HG02981 (cell line): ENCODE data around the gene LMBR1.
"Not testable (repeated sequence)": the region's sequence is repeated elsewhere in the genome, so short reads cannot be mapped to it uniquely, and the experiment has no call there.

ENCODE experiments used
- ATAC-seq: cut with Tn5 transposase; IDR thresholded peaks from one replicate; pipeline ENCODE4 v1.9.1; 2021; ENCODE audit warnings: mild to moderate bottlenecking, moderate library complexity; ENCODE audit not compliant: unreplicated experiment

The LMBR1 gene, protein sequence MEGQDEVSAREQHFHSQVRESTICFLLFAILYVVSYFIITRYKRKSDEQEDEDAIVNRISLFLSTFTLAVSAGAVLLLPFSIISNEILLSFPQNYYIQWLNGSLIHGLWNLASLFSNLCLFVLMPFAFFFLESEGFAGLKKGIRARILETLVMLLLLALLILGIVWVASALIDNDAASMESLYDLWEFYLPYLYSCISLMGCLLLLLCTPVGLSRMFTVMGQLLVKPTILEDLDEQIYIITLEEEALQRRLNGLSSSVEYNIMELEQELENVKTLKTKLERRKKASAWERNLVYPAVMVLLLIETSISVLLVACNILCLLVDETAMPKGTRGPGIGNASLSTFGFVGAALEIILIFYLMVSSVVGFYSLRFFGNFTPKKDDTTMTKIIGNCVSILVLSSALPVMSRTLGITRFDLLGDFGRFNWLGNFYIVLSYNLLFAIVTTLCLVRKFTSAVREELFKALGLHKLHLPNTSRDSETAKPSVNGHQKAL

DNA sequence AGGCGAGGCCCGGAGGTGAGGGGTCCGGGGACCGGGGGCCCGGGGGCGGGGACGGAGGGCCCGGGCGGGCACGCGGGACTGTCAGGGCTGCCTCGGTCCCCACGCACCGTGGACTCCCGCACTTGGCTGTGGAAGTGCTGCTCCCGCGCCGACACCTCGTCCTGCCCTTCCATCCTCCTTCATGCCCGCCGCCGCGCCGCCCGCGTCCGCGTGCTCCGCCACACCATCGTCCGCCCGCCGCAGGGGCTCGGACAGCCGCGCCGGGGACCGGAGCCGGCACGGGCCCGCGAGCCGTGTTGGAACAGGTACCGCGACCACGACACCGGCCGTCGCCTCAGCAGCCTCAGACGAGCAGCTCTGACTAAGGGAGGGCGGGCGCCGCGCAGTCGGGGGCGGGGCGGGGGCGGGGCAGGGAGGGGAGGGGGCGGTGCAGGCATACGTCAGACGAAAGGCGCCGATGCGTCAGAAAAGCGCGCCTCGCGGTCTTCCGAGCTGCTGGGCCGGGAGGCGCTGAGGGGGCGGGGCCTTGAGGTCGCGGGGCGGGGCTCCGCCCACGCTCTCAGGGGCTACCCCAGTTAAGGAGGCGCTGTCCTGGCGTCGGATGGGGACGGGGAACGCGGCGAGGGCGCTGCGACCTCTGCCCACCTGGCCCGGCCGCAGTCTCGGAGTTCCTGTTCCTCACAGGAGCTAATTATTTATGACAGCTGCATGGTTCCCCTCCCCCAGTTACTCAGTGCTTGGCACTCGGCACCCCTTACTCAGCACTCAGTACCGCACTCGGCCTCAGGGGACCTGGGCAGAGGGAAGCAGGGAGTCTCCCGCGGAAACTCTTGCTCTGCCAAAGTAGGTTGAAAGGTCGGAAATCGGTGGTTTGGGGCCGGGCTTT, at the start of gene LMBR1:
Gene LMBR1, minus strand, starts transcription at position 363 of the 886 bp plus-strand sequence. Its CDS starts 190 bp downstream, at position 173.
- ATAC-seq, result peak; percentile 75

GRCh38 chr7:156942708-156943090, 49.7 kb upstream of the LMBR1 start:
- no peak for ATAC-seq

DNA sequence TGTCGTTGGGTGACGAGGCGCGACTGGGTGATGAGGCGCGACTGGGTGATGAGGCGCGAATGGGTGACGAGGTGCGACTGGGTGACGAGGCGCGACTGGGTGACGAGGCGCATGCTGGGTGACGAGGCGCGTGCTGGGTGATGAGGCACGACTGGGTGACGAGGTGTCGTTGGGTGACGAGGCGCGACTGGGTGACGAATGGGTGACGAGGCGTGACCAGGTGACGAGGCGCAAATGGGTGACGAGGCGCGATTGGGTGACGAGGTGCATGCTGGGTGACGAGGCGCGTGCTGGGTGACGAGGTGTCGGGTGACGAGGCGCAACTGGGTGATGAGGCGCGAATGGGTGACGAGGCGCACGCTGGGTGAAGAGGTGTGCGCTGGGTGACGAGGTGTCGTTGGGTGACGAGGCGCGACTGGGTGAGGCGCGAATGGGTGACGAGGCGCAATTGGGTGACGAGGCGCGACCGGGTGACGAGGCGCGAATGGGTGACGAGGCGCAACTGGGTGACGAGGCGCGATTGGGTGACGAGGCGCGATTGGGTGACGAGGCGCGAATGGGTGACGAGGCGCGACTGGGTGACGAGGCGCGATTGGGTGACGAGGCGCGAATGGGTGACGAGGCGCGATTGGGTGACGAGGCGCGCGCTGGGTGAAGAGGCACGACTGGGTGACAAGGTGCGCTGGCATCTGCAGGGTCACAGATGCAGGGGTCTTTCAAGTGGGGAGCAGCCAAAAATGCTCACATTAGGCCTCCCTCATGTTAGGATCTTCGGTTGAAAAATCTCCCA, 48.6 kb upstream of the LMBR1 start:
- no peak for ATAC-seq

GRCh38 chr7:156940421-156941122, 47.6 kb upstream of the LMBR1 start:
- ATAC-seq, result no peak

DNA sequence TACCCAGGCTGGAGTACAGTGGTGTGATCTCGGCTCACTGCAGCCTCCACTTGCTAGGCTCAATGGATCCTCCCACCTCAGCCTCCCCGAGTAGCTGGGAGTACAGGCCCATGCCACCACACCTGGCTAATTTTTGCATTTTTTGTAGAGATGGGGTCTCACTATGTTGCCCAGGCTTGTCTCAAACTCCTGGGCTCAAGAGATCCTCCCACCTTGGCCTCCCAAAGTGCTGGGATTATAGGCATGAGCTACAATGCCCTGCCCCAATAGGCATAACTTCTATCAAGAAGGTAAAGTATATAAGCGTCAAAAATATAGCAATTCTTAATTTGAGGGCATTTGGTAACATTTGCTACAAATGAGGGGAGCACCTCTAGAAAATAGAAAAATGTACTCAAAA, 43.8 kb upstream of the LMBR1 start:
- ATAC-seq, result not testable (repeated sequence)

GRCh38 chr7:156935250-156935649, 42.3 kb upstream of the LMBR1 start:
- no peak for ATAC-seq

GRCh38 chr7:156932006-156932405, 39.0 kb upstream of the LMBR1 start:
- no peak for ATAC-seq

DNA sequence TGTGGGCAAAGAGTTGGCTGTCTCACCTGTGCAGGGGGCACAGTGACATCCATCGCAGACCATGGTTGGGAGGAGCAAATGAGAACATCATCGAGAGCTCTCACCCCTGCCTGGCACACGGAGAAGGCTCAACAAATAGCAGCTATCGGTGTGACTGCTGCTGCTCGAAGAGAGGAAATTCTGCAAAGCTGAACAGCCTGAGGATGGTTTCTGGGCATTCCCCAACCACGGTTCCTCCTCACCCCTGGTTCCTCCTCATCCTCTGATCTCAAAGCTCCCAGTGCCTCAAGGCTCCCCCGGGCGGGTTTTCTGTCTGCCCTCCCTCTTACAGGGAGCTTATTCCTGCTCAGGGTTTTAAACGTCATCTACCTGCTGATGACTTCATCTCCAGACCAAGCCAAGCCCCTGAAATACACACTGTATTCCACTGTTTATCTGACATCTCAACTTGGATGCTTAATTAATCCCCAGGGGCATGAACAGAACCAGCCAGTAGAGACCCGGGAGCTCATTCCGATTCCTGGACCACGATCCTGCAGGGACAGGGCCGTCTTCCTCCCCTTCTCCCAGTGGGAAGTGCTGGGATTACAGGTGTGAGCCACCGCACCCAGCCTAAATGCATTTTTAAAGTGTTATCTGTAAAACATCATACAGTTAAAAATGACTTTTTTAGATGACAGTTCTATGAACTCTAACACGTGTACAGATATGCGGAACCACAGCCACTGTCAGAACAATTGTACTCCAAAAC, 37.0 kb upstream of the LMBR1 start:
- no peak for ATAC-seq

GRCh38 chr7:156928406-156928747, 35.4 kb upstream of the LMBR1 start:
- ATAC-seq, result no peak

DNA sequence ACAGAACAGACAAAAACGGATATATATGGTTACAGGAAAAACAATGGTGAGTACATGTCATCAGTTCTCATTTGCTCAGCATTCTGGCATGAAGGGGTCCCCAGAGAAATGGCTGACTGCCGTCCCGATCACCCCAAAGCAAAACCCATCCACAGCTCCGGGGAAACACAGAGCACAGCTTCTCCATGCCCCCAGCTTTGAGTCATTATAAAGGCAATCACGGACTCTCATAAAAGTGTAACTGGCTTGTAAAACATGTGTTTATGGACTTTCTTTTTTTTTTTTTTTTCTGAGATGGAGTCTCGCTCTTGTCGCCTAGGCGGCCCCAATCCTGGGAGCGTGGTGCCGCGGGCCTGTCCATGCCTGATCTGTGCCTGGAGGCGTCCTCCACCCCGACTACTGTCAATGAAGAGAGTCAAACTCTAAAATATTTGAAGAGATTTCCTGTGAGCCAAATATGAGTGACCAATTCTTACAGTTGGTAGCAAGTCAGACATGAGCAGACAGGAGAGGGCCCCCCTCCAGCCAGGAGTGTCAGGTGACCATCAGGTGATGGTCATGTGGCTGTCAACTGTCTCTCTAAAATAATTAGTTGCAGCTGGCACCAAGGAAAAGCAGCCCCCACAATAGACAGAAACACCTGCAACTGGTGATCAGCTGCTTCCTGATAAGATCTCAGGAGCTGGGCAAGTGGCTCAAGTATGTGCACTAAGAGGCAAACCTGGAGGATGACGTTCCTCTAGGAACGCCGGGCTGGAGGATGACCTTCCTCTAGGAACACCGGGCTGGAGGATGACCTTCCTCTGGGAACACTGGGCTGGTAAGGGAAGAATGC, 34.8 kb upstream of the LMBR1 start:
- no peak for ATAC-seq

DNA sequence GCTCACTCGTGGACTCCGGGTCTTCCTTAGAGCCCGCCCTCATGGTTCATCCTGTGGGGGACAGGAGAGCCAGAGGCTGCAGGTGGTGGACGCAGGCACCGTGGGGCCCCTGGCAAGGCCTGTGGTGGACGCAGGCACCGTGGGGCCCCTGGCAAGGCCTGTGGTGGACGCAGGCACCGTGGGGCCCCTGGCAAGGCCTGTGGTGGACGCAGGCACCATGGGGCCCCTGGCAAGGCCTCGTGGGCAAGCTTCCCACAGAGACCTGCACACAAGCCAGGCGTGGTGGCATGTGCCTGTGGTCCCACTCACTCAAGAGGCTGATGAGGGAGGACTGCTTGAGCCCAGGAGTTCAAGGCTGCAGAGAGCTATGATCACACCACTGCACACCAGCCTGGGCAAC, 32.8 kb upstream of the LMBR1 start:
- ATAC-seq, result not testable (repeated sequence)

DNA sequence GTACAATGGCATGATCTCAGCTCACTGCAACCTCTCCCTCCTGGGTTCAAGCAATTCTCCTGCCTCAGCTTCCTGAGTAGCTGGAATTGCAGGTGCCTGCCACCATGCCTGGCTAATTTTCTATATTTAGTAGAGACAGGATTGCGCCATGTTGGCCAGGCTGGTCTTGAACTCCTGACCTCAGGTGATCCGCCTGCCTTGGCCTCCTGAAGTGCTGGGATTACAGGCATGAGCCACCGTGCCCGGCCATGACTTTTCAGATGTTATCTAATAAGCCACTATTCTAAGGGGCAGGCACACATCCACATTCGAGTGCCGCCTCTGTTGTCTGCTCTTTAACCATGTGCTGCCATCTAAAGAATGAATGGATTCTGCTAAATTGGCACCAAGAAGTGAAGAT, 29.3 kb upstream of the LMBR1 start:
- not testable (repeated sequence) for ATAC-seq

DNA sequence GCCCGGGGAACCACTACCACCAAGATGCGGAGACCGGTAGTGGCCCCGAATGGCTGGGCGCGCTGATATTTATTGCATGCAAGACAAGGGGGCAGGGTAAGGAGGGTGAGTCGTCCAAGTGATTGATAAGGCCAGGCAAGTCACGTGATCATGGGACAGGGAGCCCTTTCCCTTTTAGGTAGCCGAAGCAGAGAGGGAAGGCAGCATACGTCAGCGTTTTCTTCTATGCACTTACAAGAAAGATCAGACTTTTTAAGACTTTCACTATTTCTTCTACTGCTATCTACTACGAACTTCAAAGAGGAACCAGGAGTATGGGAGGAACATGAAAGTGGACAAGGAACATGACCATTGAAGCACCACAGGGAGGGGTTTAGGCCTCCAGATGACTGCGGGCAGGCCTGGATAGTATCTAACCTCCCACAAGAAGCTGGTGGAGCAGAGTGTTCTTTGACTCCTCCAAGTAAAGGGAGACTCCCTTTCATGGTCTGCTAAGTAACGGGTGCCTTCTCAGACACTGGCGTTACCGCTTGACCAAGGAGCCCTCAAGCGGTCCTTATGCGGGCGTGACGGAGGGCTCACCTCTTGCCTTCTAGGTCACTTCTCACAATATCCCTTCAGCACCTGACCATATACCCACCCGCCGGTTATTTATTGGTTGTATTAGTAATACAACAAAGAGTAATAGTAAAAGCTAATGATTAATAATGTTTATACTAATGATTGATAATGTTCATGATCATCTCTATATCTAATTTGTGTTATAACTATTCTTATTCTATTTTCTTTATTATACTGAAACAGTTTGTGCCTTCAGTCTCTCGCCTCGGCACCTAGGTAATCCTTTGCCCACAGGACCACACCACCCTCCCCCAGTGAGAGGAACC, 27.7 kb upstream of the LMBR1 start:
- ATAC-seq, result not testable (repeated sequence)

DNA sequence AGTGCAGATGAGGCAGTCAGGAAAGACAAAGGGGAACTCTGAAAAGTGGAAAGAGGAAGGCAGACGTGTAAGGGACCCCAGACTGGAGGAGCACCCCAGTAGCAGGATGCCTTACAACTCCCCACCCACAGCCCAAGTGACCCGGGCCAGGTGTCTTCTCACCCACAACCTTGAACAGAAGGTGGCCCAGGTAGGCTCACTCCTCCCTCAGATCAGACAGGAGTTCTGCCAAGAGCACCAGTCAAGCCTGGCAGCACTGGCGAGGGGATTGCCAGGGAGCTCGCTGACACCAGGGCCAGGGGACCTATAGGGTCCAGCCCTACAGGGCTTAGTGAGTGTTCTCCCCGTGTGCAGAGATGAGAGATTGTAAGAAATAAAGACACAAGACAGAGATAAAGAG, 27.1 kb upstream of the LMBR1 start:
- no peak for ATAC-seq

DNA sequence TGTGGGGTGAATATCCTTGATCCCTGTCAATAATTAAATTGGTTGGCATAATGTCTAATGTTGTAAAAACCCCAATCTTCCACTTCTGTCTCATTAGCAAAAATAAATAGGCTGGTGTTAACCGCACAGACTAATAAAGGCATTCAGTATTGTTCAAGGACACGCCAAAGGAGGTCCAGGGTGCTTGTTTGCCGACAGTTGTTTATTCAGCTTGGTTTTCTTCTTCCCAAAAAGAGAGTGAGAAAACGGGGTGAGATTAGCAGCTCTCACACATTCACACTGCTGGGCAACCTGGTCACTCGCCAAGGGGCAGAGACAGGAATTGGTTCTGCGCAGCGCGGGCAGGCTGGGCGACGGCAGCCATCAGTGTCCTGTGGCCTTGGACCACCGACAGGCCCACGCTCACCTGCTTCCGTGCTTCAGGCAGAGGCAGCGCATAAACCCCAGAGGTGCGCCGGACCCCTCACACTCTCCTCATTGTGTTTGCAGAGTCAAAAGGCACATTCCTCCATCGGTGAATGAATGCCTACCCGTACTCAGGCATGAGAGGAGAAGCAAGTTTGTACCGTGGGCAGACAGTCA, 26.2 kb upstream of the LMBR1 start:
- no peak for ATAC-seq

DNA sequence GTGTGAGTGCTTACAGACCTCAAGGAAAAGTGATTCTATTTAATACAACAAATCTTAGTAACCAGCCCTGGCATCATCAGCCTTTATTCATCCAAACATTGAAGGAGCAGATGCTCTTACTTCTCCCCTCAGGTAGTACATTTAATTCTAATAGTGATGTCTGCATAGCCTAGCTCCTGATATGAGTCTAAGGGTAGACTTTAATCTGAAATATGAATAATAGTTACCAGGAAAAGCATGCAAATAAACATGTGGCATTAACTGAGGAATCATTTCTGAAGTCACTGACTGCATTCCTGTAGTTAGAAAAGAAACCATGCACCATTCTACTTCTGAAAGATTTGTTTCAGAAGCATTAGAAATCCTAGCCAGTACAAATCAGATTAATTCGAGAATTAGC, 25.7 kb upstream of the LMBR1 start:
- ATAC-seq, result peak; percentile 38

DNA sequence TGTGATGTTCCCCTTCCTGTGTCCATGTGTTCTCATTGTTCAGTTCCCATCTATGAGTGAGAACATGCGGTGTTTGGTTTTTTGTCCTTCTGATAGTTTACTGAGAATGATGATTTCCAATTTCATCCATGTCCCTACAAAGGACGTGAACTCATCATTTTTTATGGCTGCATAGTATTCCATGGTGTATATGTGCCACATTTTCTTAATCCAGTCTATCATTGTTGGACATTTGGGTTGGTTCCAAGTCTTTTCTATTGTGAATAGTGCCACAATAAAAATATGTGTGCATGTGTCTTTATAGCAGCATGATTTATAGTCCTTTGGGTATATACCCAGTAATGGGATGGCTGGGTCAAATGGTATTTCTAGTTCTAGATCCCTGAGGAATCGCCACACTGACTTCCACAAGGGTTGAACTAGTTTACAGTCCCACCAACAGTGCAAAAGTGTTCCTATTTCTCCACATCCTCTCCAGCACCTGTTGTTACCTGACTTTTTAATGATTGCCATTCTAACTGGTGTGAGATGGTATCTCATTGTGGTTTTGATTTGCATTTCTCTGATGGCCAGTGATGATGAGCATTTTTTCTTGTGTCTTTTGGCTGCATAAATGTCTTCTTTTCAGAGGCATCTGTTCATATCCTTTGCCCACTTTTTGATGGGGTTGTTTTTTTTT, 16.7 kb upstream of the LMBR1 start:
- not testable (repeated sequence) for ATAC-seq
